HG02938 (cell line): ENCODE results near the gene MBOAT7.
A peak's percentile ranks its signal among the peaks of the same experiment; 100 is the strongest.

Source experiments
- ATAC-seq: cut with Tn5 transposase; IDR thresholded peaks from one replicate; pipeline ENCODE4 v1.9.1; 2021; ENCODE audit warnings: mild to moderate bottlenecking, moderate library complexity; ENCODE audit not compliant: unreplicated experiment

The MBOAT7 gene

GRCh38 chr19:54164369-54165068 lies 24.9 kb downstream of the MBOAT7 start:
- ATAC-seq, result no peak

- ATAC-seq, result no peak
Measured at GRCh38 chr19:54162884-54163283, 26.5 kb downstream of the MBOAT7 start.

DNA sequence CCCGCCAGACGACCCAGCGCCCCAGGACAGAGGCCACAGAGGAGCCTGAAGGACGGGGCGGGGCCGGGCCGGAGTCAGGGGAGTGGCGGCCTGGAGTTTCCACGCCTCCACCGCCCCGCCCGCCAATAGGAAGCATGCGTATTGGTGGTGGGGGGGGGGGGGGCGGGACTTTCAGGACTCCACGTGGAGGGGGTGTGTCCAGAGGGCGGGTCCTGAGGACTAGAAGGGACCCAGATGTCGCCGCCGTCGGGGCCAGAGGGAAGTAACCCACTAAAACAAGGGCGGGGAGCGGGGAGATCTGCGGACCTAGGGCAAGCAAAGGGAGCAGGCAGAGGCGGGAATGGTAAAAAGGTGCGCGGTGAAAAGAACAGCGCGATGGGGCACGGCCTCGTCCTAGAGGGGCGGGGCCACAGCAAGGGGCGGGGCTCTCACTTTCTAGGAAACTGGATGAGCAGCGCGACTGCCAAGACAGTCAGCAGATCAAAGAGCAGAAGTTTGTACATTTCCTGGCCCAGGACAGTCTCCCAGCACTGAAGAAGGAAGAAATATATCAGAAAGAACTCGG lies 27.1 kb downstream of the MBOAT7 start:
- no peak for ATAC-seq

GRCh38 chr19:54160854-54161253 lies 28.5 kb downstream of the MBOAT7 start:
- no peak for ATAC-seq

DNA sequence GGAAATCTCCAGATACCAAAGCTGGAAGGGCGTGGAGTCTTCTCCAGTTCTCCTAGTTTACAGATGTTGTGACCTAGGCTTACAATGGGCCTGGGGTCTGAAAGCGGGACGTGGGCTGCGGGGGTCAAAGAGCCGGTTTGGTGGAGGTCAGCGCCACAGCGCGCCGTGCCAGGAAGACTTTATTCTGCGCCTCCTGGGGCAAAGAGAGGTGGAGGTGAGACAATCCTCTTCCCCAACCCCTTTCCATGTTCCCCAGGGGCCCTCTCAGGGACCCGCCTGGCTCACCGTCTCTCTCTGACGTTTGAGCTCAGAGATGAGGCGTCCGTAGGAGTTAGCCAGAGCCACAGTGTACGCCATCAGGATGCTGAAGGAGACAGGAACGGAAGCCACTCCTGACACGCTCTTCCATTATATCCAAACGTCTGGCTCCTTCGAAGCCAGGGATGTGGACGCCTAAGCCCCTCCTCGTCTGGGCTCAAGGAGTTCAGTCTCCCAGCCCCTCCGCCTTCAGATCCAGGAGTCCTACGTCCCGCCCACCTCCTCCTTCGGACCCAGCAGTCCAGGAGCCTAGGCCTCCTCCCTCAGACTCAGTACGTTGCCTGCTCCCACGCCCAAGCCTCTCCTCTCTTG lies 29.1 kb downstream of the MBOAT7 start:
- ATAC-seq, result no peak

GRCh38 chr19:54159352-54160181 lies 29.8 kb downstream of the MBOAT7 start, which contains the start of gene LENG1:
Gene LENG1 (minus strand): TSS chr19:54159721. CDS start chr19:54159695, 26 bp downstream.
- ATAC-seq, result peak; percentile 91

- no peak for ATAC-seq
Measured at GRCh38 chr19:54158812-54159351, 30.5 kb downstream of the MBOAT7 start.

DNA sequence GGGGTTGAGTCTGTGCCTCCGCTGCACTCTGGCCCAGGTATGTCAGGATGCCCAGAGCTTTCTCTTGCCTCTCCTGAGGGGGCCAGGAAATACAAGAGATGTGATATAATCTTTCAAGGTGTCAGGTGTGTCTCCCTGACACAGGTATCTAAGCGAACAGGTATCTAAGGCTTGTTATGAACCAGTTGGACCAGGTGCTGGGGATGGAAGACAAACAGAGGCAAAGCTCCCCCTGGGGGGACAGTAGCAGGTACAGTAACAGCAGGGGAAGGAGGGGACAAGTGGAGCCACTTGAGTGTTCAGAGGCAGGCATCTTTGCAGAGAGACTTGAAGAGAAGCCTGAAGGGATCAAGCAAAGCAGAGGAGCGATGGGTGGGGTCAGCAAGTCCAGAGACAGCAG lies 32.4 kb downstream of the MBOAT7 start:
- ATAC-seq, result no peak

GRCh38 chr19:54156490-54156889 lies 32.9 kb downstream of the MBOAT7 start:
- ATAC-seq, result no peak

DNA sequence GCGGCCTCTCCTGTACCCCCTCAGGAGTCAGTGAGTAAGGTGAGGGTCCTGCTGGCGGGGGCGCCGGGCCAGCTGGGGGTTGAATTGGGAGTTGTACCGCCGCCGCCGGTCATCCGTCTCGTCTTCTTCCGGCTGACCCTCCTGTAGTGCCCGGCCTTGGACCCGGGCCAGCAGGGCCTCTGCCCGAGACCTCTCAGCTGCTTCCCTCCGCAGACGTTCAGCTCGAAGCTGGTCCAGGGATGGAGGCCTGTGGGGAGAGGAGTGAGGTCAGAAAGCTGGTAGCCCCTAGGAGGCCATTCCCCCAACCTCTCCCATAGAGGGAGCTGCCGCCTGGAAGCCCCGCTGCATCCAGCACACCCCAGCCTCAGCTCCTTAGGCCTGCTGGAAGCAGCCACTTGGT lies 33.7 kb downstream of the MBOAT7 start:
- no peak for ATAC-seq

GRCh38 chr19:54154603-54155345 lies 34.6 kb downstream of the MBOAT7 start:
- no peak for ATAC-seq

GRCh38 chr19:54153731-54154326 lies 35.6 kb downstream of the MBOAT7 start:
- ATAC-seq, result no peak

- ATAC-seq, result no peak
Measured at GRCh38 chr19:54152878-54153524, 36.4 kb downstream of the MBOAT7 start.

- no peak for ATAC-seq
Measured at GRCh38 chr19:54152267-54152666, 37.1 kb downstream of the MBOAT7 start.

DNA sequence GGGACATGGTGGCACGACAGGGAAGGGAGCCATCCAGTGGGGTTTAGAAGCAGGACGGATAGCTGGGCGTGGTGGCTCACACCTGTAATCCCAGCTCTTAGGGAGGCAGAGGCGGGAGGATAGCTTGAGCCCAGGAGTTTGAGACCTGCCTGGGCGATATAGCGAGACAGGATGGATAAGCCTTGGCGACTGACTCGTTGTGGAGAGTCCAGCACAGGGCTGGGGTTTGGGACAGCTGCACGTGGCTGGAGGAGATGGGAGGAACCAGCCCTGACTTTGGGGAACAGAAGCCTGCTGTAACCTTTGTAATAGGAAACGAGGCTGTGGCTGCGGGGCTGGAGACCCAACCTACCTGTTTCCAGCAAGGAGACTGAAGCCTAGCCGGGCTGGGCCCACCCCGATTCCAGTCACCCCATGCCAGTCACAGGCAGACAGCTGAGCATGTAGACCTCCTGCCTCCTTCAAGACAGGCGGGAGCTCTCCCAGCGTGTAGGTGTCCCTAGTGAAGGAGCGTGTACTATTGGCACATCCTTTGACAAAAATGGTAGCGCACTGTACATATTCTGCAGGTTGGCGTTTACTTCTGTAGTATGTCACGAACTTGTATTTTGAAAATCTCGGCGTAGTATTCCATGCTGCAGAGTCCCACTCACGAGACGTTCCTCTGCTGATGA lies 37.9 kb downstream of the MBOAT7 start:
- no peak for ATAC-seq

- ATAC-seq, result no peak
Measured at GRCh38 chr19:54149021-54149812, 40.2 kb downstream of the MBOAT7 start.

DNA sequence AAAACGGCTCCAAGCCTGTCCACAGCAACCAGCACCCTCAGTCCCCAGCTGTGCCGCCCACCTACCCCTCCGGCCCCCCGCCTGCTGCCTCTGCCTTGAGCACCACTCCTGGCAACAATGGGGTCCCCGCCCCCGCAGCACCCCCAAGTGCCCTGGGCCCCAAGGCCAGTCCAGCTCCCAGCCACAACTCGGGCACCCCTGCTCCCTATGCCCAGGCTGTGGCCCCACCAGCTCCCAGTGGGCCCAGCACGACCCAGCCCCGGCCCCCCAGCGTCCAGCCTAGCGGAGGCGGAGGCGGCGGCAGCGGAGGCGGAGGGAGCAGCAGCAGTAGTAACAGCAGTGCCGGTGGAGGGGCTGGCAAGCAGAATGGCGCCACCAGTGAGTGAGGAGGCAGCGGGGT lies 41.2 kb downstream of the MBOAT7 start:
- no peak for ATAC-seq

GRCh38 chr19:54147676-54148075 lies 41.7 kb downstream of the MBOAT7 start:
- ATAC-seq, result no peak
